T-cell (primary cell): ENCODE data around the gene PNLIPRP2. TPM values are rescaled to one million over a fixed set of nuclear protein-coding genes. Genes with fewer than 3 reads are reported as not detected.

Experiments
- ATAC-seq, 4 experiments: fragments of 200-7000 bp in 3 of 4; fragments of 150-1000 bp in 1 of 4; cut with Tn5 transposase; replicated peaks in 1 of 4; 1 replicate in 3 of 4; 2 replicates in 1 of 4; pipeline ENCODE4 v1.10.0; 2021; ENCODE audit warnings: moderate library complexity in 3 of 4, mild to moderate bottlenecking in 2 of 4, moderate number of reproducible peaks in 1 of 4
- CTCF ChIA-PET, 2 donors: fragments of 300-600 bp; sonication (Branson Sonifier 250); formaldehyde crosslinking; loops; one replicate each; lab custom pipeline; 2022; ENCODE audit warnings: antibody characterized with exemption in 2 of 2; lab: Charles Lee
- POLR2A ChIA-PET, 2 donors: fragments of 300-600 bp; sonication (Branson Sonifier 250); formaldehyde crosslinking; loops; one replicate each; lab custom pipeline; 2022; ENCODE audit warnings: antibody characterized with exemption in 2 of 2; lab: Charles Lee
- DNase-seq, 35 experiments: peaks; one replicate each; pipeline versions ENCODE4 v3.0.0 to v3.0.0-alpha.2; 2013 to 2023
- H3K27ac ChIP-seq: one replicate; pipeline ENCODE4 v1.5.1; 2013; ENCODE audit warnings: low read length
- H3K27me3 ChIP-seq, 2 experiments: replicated peaks in 1 of 2; 1 replicate in 1 of 2; 2 replicates in 1 of 2; pipeline versions ENCODE4 v1.6.1 to v1.7.0; 2013; ENCODE audit warnings: low read length in 1 of 2, mixed read lengths in 1 of 2; ENCODE audit not compliant: control insufficient read depth in 2 of 2, insufficient read depth in 2 of 2; ENCODE audit errors: extremely low read depth in 1 of 2
- H3K36me3 ChIP-seq, 2 donors: 1 replicate in 1 of 2; 2 replicates in 1 of 2; pipeline versions ENCODE4 v1.6.1 to v1.7.0; 2013; ENCODE audit warnings: low read length in 1 of 2; ENCODE audit not compliant: control insufficient read depth in 2 of 2, insufficient read depth in 1 of 2; ENCODE audit errors: extremely low read depth in 1 of 2
- H3K4me1 ChIP-seq, 2 experiments: 1 replicate in 1 of 2; 2 replicates in 1 of 2; pipeline versions ENCODE4 v1.6.1 to v1.7.0; 2013; ENCODE audit warnings: low read length in 2 of 2, mixed read lengths in 1 of 2; ENCODE audit not compliant: insufficient read depth in 2 of 2, control insufficient read depth in 1 of 2; ENCODE audit errors: extremely low read depth in 1 of 2
- H3K4me3 ChIP-seq, 2 donors: 1 replicate in 1 of 2; 2 replicates in 1 of 2; pipeline versions ENCODE4 v1.5.1 to v1.7.0; 2013; ENCODE audit warnings: mild to moderate bottlenecking in 2 of 2, low read length in 1 of 2, moderate library complexity in 1 of 2; ENCODE audit not compliant: control insufficient read depth in 1 of 2; ENCODE audit errors: extremely low read depth in 1 of 2
- H3K9me3 ChIP-seq: 2 replicates; pipeline ENCODE4 v1.7.0; 2013
- H3K27ac Mint-ChIP-seq, 2 donors: one replicate each; pipeline ENCODE4 v1.8.0; 2020 to 2021; ENCODE audit warnings: mild to moderate bottlenecking in 2 of 2, mixed read lengths in 2 of 2
- H3K27me3 Mint-ChIP-seq, 2 donors: one replicate each; pipeline ENCODE4 v1.8.0; 2021 to 2022; ENCODE audit warnings: mixed read lengths in 2 of 2
- H3K36me3 Mint-ChIP-seq: one replicate; pipeline ENCODE4 v1.8.0; 2021; ENCODE audit warnings: mixed read lengths
- H3K4me1 Mint-ChIP-seq, 3 donors: one replicate each; pipeline ENCODE4 v1.8.0; 2020 to 2022; ENCODE audit warnings: mixed read lengths in 3 of 3, mild to moderate bottlenecking in 1 of 3
- H3K4me3 Mint-ChIP-seq, 3 donors: one replicate each; pipeline ENCODE4 v1.8.0; 2020 to 2022; ENCODE audit warnings: mild to moderate bottlenecking in 3 of 3, mixed read lengths in 3 of 3, moderate library complexity in 3 of 3
- H3K9me3 Mint-ChIP-seq, 3 donors: one replicate each; pipeline ENCODE4 v1.8.0; 2020 to 2022; ENCODE audit warnings: mixed read lengths in 3 of 3
- WGBS: methylation state at CpG from one replicate; pipeline ENCODE4 v1.1.5; 2013; ENCODE audit warnings: missing lambda C conversion rate; ENCODE audit not compliant: insufficient coverage; 5-methylcytosine and 5-hydroxymethylcytosine counted together
- total RNA-seq, 35 experiments: library from RNA in 6 of 35; stranded (reverse) in 6 of 35; fragments of 120-200 nt in 1 of 35; gene quantifications; one replicate each; pipeline versions ENCODE4 v1.2.1 to v1.2.4 and lab custom pipeline; 2013 to 2026

PNLIPRP2 gene
- total RNA-seq (under 1 TPM in 3 of 5 donors, not detected in 2; 0.82 to 0.96 (median 0.89) TPM), total RNA-seq (lab: John Stamatoyannopoulos, UW) (0 to 0.06 (median 0) reads per million in 29 experiments)
- not detected for total RNA-seq (2013)

- Histone ChIP-seq H3K4me3 (no peak within 1 kb of the TSS), H3K27me3 (peaks cover 0 to 6% of the 10 kb centered on the region in 2 experiments), H3K4me1 (no peaks in the 10 kb centered on the region), H3K27ac (no peak within 1 kb of the TSS), H3K9me3 (no peaks in the 10 kb centered on the region), H3K36me3 (no peaks in the 10 kb centered on the region)
- H3K36me3 Mint-ChIP-seq: no peaks in the 10 kb centered on the region
- ATAC-seq (no peak), DNase-seq (no peak)
- H3K9me3 Mint-ChIP-seq: peaks cover 0 to 4% (median 0%) of the 10 kb centered on the region in 3 donors
- 75% methylated on average over 12 of the region's 20 CpGs for WGBS
- ChIA-PET CTCF (no interaction called here), POLR2A (no interaction called here)
- no peak within 1 kb of the TSS for H3K4me3 Mint-ChIP-seq
- H3K27ac Mint-ChIP-seq: no peak within 1 kb of the TSS
- H3K4me1 Mint-ChIP-seq: no peaks in the 10 kb centered on the region
- peaks cover 13 to 30% of the 10 kb centered on the region in 2 donors for H3K27me3 Mint-ChIP-seq
These were observed at the start of gene PNLIPRP2 for GRCh38 chr10:116620423-116621400. PNLIPRP2 (plus strand) TSS chr10:116620953.

GRCh38 chr10:116574797-116575196 lies 46.0 kb upstream of the PNLIPRP2 start:
- Histone ChIP-seq H3K4me1 (no peaks in the 10 kb centered on the region), H3K27ac (no peak overlapping the region), H3K36me3 (no peaks in the 10 kb centered on the region), H3K4me3 (no peak overlapping the region), H3K9me3 (no peaks in the 10 kb centered on the region), H3K27me3 (no peaks in the 10 kb centered on the region)
- ChIA-PET CTCF (no interaction called here), POLR2A (interaction anchor here in 1 of 2 donors (0.6 kb wide), 1 partner anchor 10 kb away, joined by 4 read pairs; no protein-coding TSS in a partner anchor)
- Mint-ChIP-seq H3K9me3 (peaks cover 0 to 8% (median 2%) of the 10 kb centered on the region in 3 donors), H3K27me3 (peaks cover 0 to 6% of the 10 kb centered on the region in 2 donors), H3K27ac (no peak overlapping the region), H3K4me1 (no peaks in the 10 kb centered on the region), H3K36me3 (no peaks in the 10 kb centered on the region), H3K4me3 (no peak overlapping the region)
- ATAC-seq (no peak), DNase-seq (no peak)
- no CpG with 5 or more reads among the region's 3 CpGs for WGBS

- H3K36me3 Mint-ChIP-seq: no peaks in the 10 kb centered on the region
- ATAC-seq (no peak), DNase-seq (no peak)
- Histone ChIP-seq H3K27ac (no peak overlapping the region), H3K4me3 (no peak overlapping the region), H3K27me3 (peaks cover 0 to 4% of the 10 kb centered on the region in 2 experiments), H3K9me3 (no peaks in the 10 kb centered on the region), H3K4me1 (no peaks in the 10 kb centered on the region), H3K36me3 (no peaks in the 10 kb centered on the region)
- ChIA-PET POLR2A (no interaction called here), CTCF (no interaction called here)
- peaks cover 0 to 3% of the 10 kb centered on the region in 2 donors for H3K27me3 Mint-ChIP-seq
- H3K4me1 Mint-ChIP-seq: no peaks in the 10 kb centered on the region
- no peak overlapping the region for H3K4me3 Mint-ChIP-seq
- peaks cover 0 to 6% (median 0%) of the 10 kb centered on the region in 3 donors for H3K9me3 Mint-ChIP-seq
- no peak overlapping the region for H3K27ac Mint-ChIP-seq
- WGBS: 100% methylated on average over 3 of the region's 8 CpGs
These were observed 32.7 kb upstream of the PNLIPRP2 start for GRCh38 chr10:116587878-116588591.

- ChIA-PET CTCF (no interaction called here), POLR2A (no interaction called here)
- Mint-ChIP-seq H3K4me3 (no peak overlapping the region), H3K27ac (no peak overlapping the region), H3K9me3 (peaks cover 0 to 6% (median 0%) of the 10 kb centered on the region in 3 donors), H3K4me1 (no peaks in the 10 kb centered on the region), H3K27me3 (peaks cover 0 to 3% of the 10 kb centered on the region in 2 donors), H3K36me3 (no peaks in the 10 kb centered on the region)
- Histone ChIP-seq H3K36me3 (no peaks in the 10 kb centered on the region), H3K27ac (no peak overlapping the region), H3K4me1 (no peaks in the 10 kb centered on the region), H3K27me3 (peaks cover 0 to 4% of the 10 kb centered on the region in 2 experiments), H3K9me3 (no peaks in the 10 kb centered on the region), H3K4me3 (no peak overlapping the region)
- ATAC-seq (no peak), DNase-seq (no peak)
- 38% methylated on average over 2 of the region's 2 CpGs for WGBS
These were observed 31.8 kb upstream of the PNLIPRP2 start for GRCh38 chr10:116588995-116589394.

GRCh38 chr10:116589926-116590325 lies 30.8 kb upstream of the PNLIPRP2 start:
- POLR2A ChIA-PET: no interaction called here
- no peak overlapping the region for H3K27ac ChIP-seq
- peaks cover 0 to 4% of the 10 kb centered on the region in 2 experiments for H3K27me3 ChIP-seq
- H3K4me1 Mint-ChIP-seq: no peaks in the 10 kb centered on the region
- DNase-seq (no peak), ATAC-seq (no peak)
- CTCF ChIA-PET: no interaction called here
- H3K36me3 ChIP-seq: no peaks in the 10 kb centered on the region
- H3K27me3 Mint-ChIP-seq: peaks cover 0 to 3% of the 10 kb centered on the region in 2 donors
- WGBS: 88% methylated on average over 2 of the region's 2 CpGs
- no peak overlapping the region for H3K27ac Mint-ChIP-seq
- H3K4me3 ChIP-seq: no peak overlapping the region
- no peak overlapping the region for H3K4me3 Mint-ChIP-seq
- H3K9me3 ChIP-seq: no peaks in the 10 kb centered on the region
- H3K4me1 ChIP-seq: no peaks in the 10 kb centered on the region
- H3K36me3 Mint-ChIP-seq: no peaks in the 10 kb centered on the region
- H3K9me3 Mint-ChIP-seq: peaks cover 0 to 6% (median 0%) of the 10 kb centered on the region in 3 donors
